HepG2 (cell line): Measurements from ENCODE around the gene B3GNT9. TPM values are rescaled to one million over a fixed set of nuclear protein-coding genes. Genes with fewer than 3 reads are reported as not detected.

Source experiments
- DMAP1 ChIP-seq: IDR thresholded peaks from 2 replicates; pipeline ENCODE4 v1.6.1; 2016
- MED8 ChIP-seq: sonication (generic); formaldehyde crosslinking; IDR thresholded peaks from 2 replicates; pipeline ENCODE4 v1.8.1; 2023; ENCODE audit warnings: mild to moderate bottlenecking, missing genetic modification reagents; ENCODE audit not compliant: insufficient replicate concordance
- NONO ChIP-seq, 2 experiments: fragments of 450-650 bp in 1 of 2; sonication (generic) in 1 of 2; formaldehyde crosslinking in 1 of 2; IDR thresholded peaks in 1 of 2; conservative IDR thresholded peaks in 1 of 2; 2 replicates each; pipeline versions ENCODE4 v1.6.1 to v1.8.0; 2017 to 2022; ENCODE audit warnings: mild to moderate bottlenecking in 1 of 2, missing genetic modification reagents in 1 of 2, moderate library complexity in 1 of 2
- PLRG1 ChIP-seq: fragments of 450-650 bp; conservative IDR thresholded peaks from 2 replicates; pipeline ENCODE4 v1.6.1; 2016
- RBAK ChIP-seq: sonication (generic); formaldehyde crosslinking; IDR thresholded peaks from 2 replicates; pipeline ENCODE4 v1.5.1; 2020; ENCODE audit warnings: mild to moderate bottlenecking, missing genetic modification reagents
- REXO4 ChIP-seq: sonication (generic); formaldehyde crosslinking; IDR thresholded peaks from 2 replicates; pipeline ENCODE4 v1.8.0; 2022; ENCODE audit warnings: missing genetic modification reagents, mild to moderate bottlenecking, borderline replicate concordance
- SMAD1 ChIP-seq: sonication (generic); formaldehyde crosslinking; IDR thresholded peaks from 2 replicates; pipeline ENCODE4 v1.4.0; 2020; ENCODE audit warnings: missing genetic modification reagents, low read depth, mild to moderate bottlenecking, borderline replicate concordance
- SNAI1 ChIP-seq: sonication (generic); formaldehyde crosslinking; IDR thresholded peaks from 2 replicates; pipeline ENCODE4 v1.5.0; 2020; ENCODE audit warnings: mild to moderate bottlenecking, missing genetic modification reagents, borderline replicate concordance
- SRSF1 ChIP-seq: fragments of 200-400 bp; formaldehyde crosslinking; optimal IDR thresholded peaks from 2 replicates; pipeline ENCODE3; 2017; ENCODE audit warnings: mild to moderate bottlenecking, low read depth, low read length, moderate library complexity
- SRSF4 ChIP-seq: fragments of 200-400 bp; formaldehyde crosslinking; IDR thresholded peaks from one replicate; pipeline ENCODE4 v1.6.1; 2018; ENCODE audit warnings: mild to moderate bottlenecking, low read depth, low read length, moderate library complexity; ENCODE audit not compliant: poor library complexity, severe bottlenecking
- TBX2 ChIP-seq: sonication (generic); formaldehyde crosslinking; IDR thresholded peaks from 2 replicates; pipeline ENCODE4 v1.5.0; 2020; ENCODE audit warnings: missing genetic modification reagents, mild to moderate bottlenecking, borderline replicate concordance
- THAP11 ChIP-seq: IDR thresholded peaks from 2 replicates; pipeline ENCODE4 v1.6.1; 2016; ENCODE audit warnings: missing biosample characterization, missing genetic modification reagents
- ZFX ChIP-seq: sonication (generic); formaldehyde crosslinking; IDR thresholded peaks from 2 replicates; pipeline ENCODE4 v1.4.0; 2020; ENCODE audit warnings: mild to moderate bottlenecking, low read depth, missing genetic modification reagents, moderate library complexity
- ZNF138 ChIP-seq: sonication (generic); formaldehyde crosslinking; IDR thresholded peaks from 2 replicates; pipeline ENCODE4 v1.5.0; 2020; ENCODE audit warnings: mild to moderate bottlenecking, low read depth, missing genetic modification reagents
- ZNF275 ChIP-seq: sonication (generic); formaldehyde crosslinking; IDR thresholded peaks from 2 replicates; pipeline ENCODE4 v1.8.0; 2022; ENCODE audit warnings: missing genetic modification reagents, mild to moderate bottlenecking, inconsistent platforms, borderline replicate concordance
- ZNF331 ChIP-seq: sonication (generic); formaldehyde crosslinking; IDR thresholded peaks from 2 replicates; pipeline ENCODE4 v1.4.0; 2020; ENCODE audit warnings: missing genetic modification reagents
- ZNF446 ChIP-seq: sonication (generic); formaldehyde crosslinking; IDR thresholded peaks from 2 replicates; pipeline ENCODE4 v1.5.0; 2020; ENCODE audit warnings: mild to moderate bottlenecking, missing genetic modification reagents
- ZNF503 ChIP-seq: sonication (generic); formaldehyde crosslinking; IDR thresholded peaks from 2 replicates; pipeline ENCODE4 v1.4.0; 2020; ENCODE audit warnings: missing genetic modification reagents
- ZNF629 ChIP-seq: sonication (generic); formaldehyde crosslinking; conservative IDR thresholded peaks from 2 replicates; pipeline ENCODE4 v1.5.0; 2020; ENCODE audit warnings: missing genetic modification reagents
- ZNF652 ChIP-seq: IDR thresholded peaks from 2 replicates; pipeline ENCODE4 v1.6.1; 2016; ENCODE audit warnings: low read depth, borderline replicate concordance
- ZNF75D ChIP-seq: sonication (generic); formaldehyde crosslinking; IDR thresholded peaks from 2 replicates; pipeline ENCODE4 v1.8.1; 2023; ENCODE audit warnings: missing genetic modification reagents, mild to moderate bottlenecking, borderline replicate concordance
- polyA plus RNA-seq, 8 experiments: library from polyadenylated mRNA; depleted of rRNA in 3 of 8; stranded (reverse) in 7 of 8; unstranded in 1 of 8; fragments of >200 nt; fragmentation: Illumina TruSeq in 4 of 8; extraction: Trizol in 4 of 8; gene quantifications; 2 replicates each; pipeline versions ENCODE4 v1.2.1 to v1.2.3, GENCODE V29; 2011 to 2016; ENCODE audit warnings: low read depth in 4 of 8, missing spikeins in 1 of 8, mixed read lengths in 1 of 8; ENCODE audit not compliant: insufficient read depth in 1 of 8
- total RNA-seq, 5 experiments: library from RNA; depleted of rRNA; stranded (reverse); fragments of >200 nt; fragmentation: Illumina TruSeq; extraction: Trizol; gene quantifications; 2 replicates each; pipeline ENCODE4 v1.2.3, GENCODE V29; 2016; ENCODE audit warnings: low read depth in 1 of 5
- TF ChIP-seq, protein P1 (sequence below): sonication (generic); formaldehyde crosslinking; conservative IDR thresholded peaks from 2 replicates; pipeline ENCODE4 v1.4.0; 2020; ENCODE audit warnings: missing genetic modification reagents
- TF ChIP-seq, protein P2 (sequence below): IDR thresholded peaks from 2 replicates; pipeline ENCODE4 v1.6.1; 2016; ENCODE audit warnings: control low read depth

Gene B3GNT9
- total and polyA plus RNA-seq, 2 of the 13 experiments (the other 11 are each of a cell fraction or from before 2014, with no cell fraction given), result 1.5 to 3.1 TPM

- TF ChIP-seq, protein P1, sequence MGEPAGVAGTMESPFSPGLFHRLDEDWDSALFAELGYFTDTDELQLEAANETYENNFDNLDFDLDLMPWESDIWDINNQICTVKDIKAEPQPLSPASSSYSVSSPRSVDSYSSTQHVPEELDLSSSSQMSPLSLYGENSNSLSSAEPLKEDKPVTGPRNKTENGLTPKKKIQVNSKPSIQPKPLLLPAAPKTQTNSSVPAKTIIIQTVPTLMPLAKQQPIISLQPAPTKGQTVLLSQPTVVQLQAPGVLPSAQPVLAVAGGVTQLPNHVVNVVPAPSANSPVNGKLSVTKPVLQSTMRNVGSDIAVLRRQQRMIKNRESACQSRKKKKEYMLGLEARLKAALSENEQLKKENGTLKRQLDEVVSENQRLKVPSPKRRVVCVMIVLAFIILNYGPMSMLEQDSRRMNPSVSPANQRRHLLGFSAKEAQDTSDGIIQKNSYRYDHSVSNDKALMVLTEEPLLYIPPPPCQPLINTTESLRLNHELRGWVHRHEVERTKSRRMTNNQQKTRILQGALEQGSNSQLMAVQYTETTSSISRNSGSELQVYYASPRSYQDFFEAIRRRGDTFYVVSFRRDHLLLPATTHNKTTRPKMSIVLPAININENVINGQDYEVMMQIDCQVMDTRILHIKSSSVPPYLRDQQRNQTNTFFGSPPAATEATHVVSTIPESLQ, result peak; percentile 96; the same call in 1 of the 2 replicates
- TF ChIP-seq ZNF75D (CRISPR knock-in tag) (peak; percentile 83; the same call in 1 of the 2 replicates), ZNF275 (CRISPR knock-in tag) (peak; percentile 78; the same call in 1 of the 2 replicates), ZNF138 (CRISPR knock-in tag) (peak; percentile 97), PLRG1 (no peak), ZNF503 (0 out of 2 replicates have a peak, but pooled peaks have one; percentile 49), TBX2 (CRISPR knock-in tag) (peak; percentile 80), RBAK (CRISPR knock-in tag) (0 out of 2 replicates have a peak, but pooled peaks have one; percentile 59), DMAP1 (CRISPR knock-in tag) (peak; percentile 46; the same call in 1 of the 2 replicates), ZNF652 (CRISPR knock-in tag) (peak; percentile 68; the same call in 1 of the 2 replicates), MED8 (CRISPR knock-in tag) (peak; percentile 80), SNAI1 (CRISPR knock-in tag) (peak; percentile 81; the same call in 1 of the 2 replicates), ZNF331 (CRISPR knock-in tag) (peak; percentile 96), THAP11 (CRISPR knock-in tag) (peak; percentile 85), SRSF1 (no peak), ZFX (CRISPR knock-in tag) (peak; percentile 86), ZNF629 (CRISPR knock-in tag) (peak; percentile 52), SRSF4 (no peak), NONO (IDR thresholded peaks at IDR 0.05) (no peak), NONO (CRISPR knock-in tag; conservative IDR thresholded peaks at IDR 0.05) (peak; percentile 86), SMAD1 (CRISPR knock-in tag) (peak; percentile 97; the same call in 1 of the 2 replicates), ZNF446 (CRISPR knock-in tag) (no peak), REXO4 (CRISPR knock-in tag) (no peak)
- TF ChIP-seq, protein P2, sequence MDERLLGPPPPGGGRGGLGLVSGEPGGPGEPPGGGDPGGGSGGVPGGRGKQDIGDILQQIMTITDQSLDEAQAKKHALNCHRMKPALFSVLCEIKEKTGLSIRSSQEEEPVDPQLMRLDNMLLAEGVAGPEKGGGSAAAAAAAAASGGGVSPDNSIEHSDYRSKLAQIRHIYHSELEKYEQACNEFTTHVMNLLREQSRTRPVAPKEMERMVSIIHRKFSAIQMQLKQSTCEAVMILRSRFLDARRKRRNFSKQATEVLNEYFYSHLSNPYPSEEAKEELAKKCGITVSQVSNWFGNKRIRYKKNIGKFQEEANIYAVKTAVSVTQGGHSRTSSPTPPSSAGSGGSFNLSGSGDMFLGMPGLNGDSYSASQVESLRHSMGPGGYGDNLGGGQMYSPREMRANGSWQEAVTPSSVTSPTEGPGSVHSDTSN (CRISPR knock-in tag), result no peak
These were observed 34.3 kb upstream of the B3GNT9 start (continued) for GRCh38 chr16:67184995-67185650.
